ENCODE data around the gene GALNT2. TPM values are rescaled to one million over a fixed set of nuclear protein-coding genes. Genes with fewer than 3 reads are reported as not detected.

The GALNT2 gene
- total RNA-seq, 1 experiment from 2014 or later, result 62.2 TPM

DNA sequence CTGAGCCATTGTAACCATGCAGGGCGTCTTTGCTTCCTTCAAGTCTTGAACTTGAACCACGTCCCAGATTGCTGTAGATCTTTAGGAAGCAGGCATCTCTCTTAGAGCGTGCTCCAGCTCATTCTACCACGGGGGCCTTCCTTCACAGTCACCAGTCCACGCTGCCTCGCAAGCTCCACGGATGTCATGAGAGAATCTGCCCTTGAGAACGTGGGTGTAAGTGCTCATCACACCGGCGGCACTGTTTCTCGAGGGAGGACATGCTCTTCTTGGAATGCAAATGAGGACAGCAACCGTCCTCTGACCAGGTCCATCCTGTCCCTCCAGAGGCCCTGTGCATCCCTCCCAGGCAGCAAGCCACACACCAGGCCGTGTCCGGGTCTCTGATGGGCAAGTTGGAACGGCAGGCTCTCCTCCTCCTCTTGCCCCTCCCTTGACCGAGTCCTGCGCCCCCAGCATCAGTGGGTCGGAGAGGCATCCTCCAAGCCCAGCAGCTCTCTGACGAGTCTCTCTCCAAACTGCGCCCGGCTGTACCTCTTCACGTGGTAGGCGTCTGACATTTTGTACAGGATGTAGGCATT lies 256.0 kb downstream of the GALNT2 start:
- BruUV-seq (replicated peaks), result no TSS peak

DNA sequence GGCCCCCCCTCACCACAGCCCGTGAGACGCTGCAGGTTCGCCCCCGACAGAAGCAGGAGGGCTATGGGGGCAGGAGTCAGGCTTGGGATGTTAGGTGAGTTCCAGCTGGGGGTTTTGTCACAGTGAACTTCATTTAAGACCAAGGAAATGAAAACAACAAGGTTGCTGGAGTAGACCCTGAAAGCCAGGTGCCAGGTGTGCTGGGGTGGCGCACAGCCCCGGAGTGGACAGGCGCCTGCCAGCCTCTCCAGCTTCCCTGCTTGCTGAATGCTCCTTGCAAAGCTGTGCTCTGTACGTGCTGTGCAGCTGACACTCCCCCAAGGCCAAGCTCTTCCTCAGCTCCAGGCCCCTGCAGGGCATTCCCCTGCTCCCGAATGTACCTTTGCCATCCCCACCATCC lies 256.6 kb downstream of the GALNT2 start:
- intact Hi-C loops (cut with micrococcal nuclease; ENCODE audit: unreplicated experiment), result no loop called here
- Mint-ChIP-seq H3K36me3 (ENCODE audit: insufficient read depth, unreplicated experiment) (no peaks in the 10 kb centered on the region), H3K9me3 (ENCODE audit: unreplicated experiment) (no peaks in the 10 kb centered on the region), H3K4me1 (ENCODE audit: low read depth, unreplicated experiment) (no peaks in the 10 kb centered on the region), H3K4me3 (ENCODE audit: unreplicated experiment) (no peak overlapping the region), H3K27ac (ENCODE audit: unreplicated experiment) (no peak overlapping the region), H3K27me3 (ENCODE audit: insufficient read depth, unreplicated experiment) (no peaks in the 10 kb centered on the region)
- H3K4me3 ChIP-seq (ENCODE audit: low read depth, low read length), result no peak overlapping the region
- no peaks in the 10 kb centered on the region for H3K9me3 ChIP-seq
- TF ChIP-seq, protein P1, sequence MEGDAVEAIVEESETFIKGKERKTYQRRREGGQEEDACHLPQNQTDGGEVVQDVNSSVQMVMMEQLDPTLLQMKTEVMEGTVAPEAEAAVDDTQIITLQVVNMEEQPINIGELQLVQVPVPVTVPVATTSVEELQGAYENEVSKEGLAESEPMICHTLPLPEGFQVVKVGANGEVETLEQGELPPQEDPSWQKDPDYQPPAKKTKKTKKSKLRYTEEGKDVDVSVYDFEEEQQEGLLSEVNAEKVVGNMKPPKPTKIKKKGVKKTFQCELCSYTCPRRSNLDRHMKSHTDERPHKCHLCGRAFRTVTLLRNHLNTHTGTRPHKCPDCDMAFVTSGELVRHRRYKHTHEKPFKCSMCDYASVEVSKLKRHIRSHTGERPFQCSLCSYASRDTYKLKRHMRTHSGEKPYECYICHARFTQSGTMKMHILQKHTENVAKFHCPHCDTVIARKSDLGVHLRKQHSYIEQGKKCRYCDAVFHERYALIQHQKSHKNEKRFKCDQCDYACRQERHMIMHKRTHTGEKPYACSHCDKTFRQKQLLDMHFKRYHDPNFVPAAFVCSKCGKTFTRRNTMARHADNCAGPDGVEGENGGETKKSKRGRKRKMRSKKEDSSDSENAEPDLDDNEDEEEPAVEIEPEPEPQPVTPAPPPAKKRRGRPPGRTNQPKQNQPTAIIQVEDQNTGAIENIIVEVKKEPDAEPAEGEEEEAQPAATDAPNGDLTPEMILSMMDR (IDR thresholded peaks at IDR 0.05; ENCODE audit: insufficient read depth in 1 of 2, low read depth in 1 of 2, low read length in 1 of 2, severe bottlenecking in 1 of 2, unreplicated experiment in 1 of 2), result no peak
- CTCF ChIA-PET, result no interaction called here
- no peaks in the 10 kb centered on the region for H3K4me1 ChIP-seq
- BruUV-seq (replicated peaks), result no TSS peak
- H3K27me3 ChIP-seq (replicated peaks; ENCODE audit: control insufficient read depth, insufficient read depth, low read length), result no peaks in the 10 kb centered on the region
- no peaks in the 10 kb centered on the region for H3K36me3 ChIP-seq (ENCODE audit: control insufficient read depth, insufficient read depth, low read length)
- POLR2A ChIA-PET, result no interaction called here
- no peak for DNase-seq

More for the DNA sequence above, 256.0 kb downstream of the GALNT2 start:
- Mint-ChIP-seq H3K4me3 (ENCODE audit: unreplicated experiment) (no peak overlapping the region), H3K27ac (ENCODE audit: unreplicated experiment) (no peak overlapping the region), H3K9me3 (ENCODE audit: unreplicated experiment) (no peaks in the 10 kb centered on the region), H3K4me1 (ENCODE audit: low read depth, unreplicated experiment) (no peaks in the 10 kb centered on the region), H3K36me3 (ENCODE audit: insufficient read depth, unreplicated experiment) (no peaks in the 10 kb centered on the region), H3K27me3 (ENCODE audit: insufficient read depth, unreplicated experiment) (no peaks in the 10 kb centered on the region)
- no peak for DNase-seq
- intact Hi-C loops (cut with micrococcal nuclease; ENCODE audit: unreplicated experiment), result no loop called here
- TF ChIP-seq, protein P1 (IDR thresholded peaks at IDR 0.05; ENCODE audit: insufficient read depth in 1 of 2, low read depth in 1 of 2, low read length in 1 of 2, severe bottlenecking in 1 of 2, unreplicated experiment in 1 of 2), result no peak
- CTCF ChIA-PET, result no interaction called here
- no peaks in the 10 kb centered on the region for H3K27me3 ChIP-seq (replicated peaks; ENCODE audit: control insufficient read depth, insufficient read depth, low read length)
- POLR2A ChIA-PET, result no interaction called here
- no peaks in the 10 kb centered on the region for H3K9me3 ChIP-seq
- H3K4me3 ChIP-seq (ENCODE audit: low read depth, low read length), result no peak overlapping the region
- H3K4me1 ChIP-seq, result no peaks in the 10 kb centered on the region
- H3K36me3 ChIP-seq (ENCODE audit: control insufficient read depth, insufficient read depth, low read length), result no peaks in the 10 kb centered on the region

DNA sequence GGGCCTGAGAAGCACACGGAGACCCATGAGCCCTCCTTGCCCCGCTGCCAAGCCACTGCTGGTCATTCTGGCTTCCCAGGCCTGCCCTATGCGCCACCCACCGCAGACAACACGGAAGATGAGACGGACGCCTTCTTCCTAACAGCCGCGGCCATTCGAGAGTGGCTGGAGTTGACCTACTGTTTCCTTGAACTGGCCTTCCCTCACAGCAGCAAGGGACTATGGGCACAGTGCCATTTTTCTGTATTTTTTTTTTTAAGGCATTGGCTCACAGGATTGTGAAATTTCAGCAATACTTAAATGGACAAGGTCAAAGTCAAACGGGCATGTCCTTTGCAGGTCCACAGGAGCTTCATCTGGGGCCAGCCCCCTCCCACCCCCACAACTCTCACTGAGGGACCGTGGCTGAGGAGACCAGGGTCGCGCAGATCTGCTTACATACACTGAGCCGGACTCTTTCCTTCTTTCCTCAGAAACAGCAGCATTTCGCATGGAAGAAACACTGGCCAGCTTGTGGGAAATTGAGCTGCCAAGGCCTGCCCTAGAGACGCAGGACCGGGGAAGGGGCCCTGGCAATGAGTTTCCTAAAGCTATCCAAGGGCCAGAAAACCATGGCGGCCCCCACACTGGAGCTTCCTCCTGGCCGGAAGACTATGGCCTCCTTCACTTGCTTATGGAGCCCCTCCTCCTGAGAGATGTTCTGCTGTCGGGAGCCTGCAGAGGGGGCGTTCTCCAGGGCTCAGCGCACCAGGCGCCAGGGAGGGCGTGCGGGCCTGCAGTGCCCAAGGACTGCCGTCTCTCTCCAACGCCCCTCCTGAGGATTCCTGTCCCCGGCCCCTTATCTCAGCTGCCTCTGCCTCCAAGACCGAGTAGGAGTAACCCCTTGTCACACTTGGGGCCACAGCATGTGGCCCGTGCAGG lies 260.2 kb downstream of the GALNT2 start:
- ChIA-PET CTCF (no interaction called here), POLR2A (no interaction called here)
- no peak overlapping the region for H3K27ac Mint-ChIP-seq (ENCODE audit: unreplicated experiment)
- no peaks in the 10 kb centered on the region for H3K36me3 Mint-ChIP-seq (ENCODE audit: insufficient read depth, unreplicated experiment)
- DNase-seq, result no peak
- Histone ChIP-seq H3K9me3 (no peaks in the 10 kb centered on the region), H3K27me3 (replicated peaks; ENCODE audit: control insufficient read depth, insufficient read depth, low read length) (no peaks in the 10 kb centered on the region), H3K4me1 (no peaks in the 10 kb centered on the region), H3K4me3 (ENCODE audit: low read depth, low read length) (no peak overlapping the region), H3K36me3 (ENCODE audit: control insufficient read depth, insufficient read depth, low read length) (no peaks in the 10 kb centered on the region)
- H3K27me3 Mint-ChIP-seq (ENCODE audit: insufficient read depth, unreplicated experiment), result no peaks in the 10 kb centered on the region
- no peaks in the 10 kb centered on the region for H3K4me1 Mint-ChIP-seq (ENCODE audit: low read depth, unreplicated experiment)
- no peak overlapping the region for H3K4me3 Mint-ChIP-seq (ENCODE audit: unreplicated experiment)
- no peaks in the 10 kb centered on the region for H3K9me3 Mint-ChIP-seq (ENCODE audit: unreplicated experiment)
- TF ChIP-seq, protein P1 (IDR thresholded peaks at IDR 0.05; ENCODE audit: insufficient read depth in 1 of 2, low read depth in 1 of 2, low read length in 1 of 2, severe bottlenecking in 1 of 2, unreplicated experiment in 1 of 2), result no peak
- no TSS peak for BruUV-seq (replicated peaks)
- intact Hi-C loops (cut with micrococcal nuclease; ENCODE audit: unreplicated experiment), result no loop called here
